Activated CD4-positive, CD25-positive, alpha-beta regulatory T cell treated with anti-CD3 and anti-CD28 coated beads, Interleukin-2, amount 50 U/mL, for 72 hours (primary cell): Measurements from ENCODE around the gene EIF3CL.
"Not testable (repeated sequence)": the region's sequence is repeated elsewhere in the genome, so short reads cannot be mapped to it uniquely, and the experiment has no call there.

Experiments
- DNase-seq: peaks from one replicate; pipeline ENCODE4 v3.0.0; 2021

Gene EIF3CL

GRCh38 chr16:28403220-28404072 lies at the start of gene EIF3CL:
EIF3CL (minus strand) TSS chr16:28403841; CDS start chr16:28403618, 223 bp downstream.
- not testable (repeated sequence) for DNase-seq

GRCh38 chr16:28447081-28447480 lies 43.4 kb upstream of the EIF3CL start:
- DNase-seq, result not testable (repeated sequence)

GRCh38 chr16:28446388-28446787 lies 42.7 kb upstream of the EIF3CL start:
- DNase-seq, result not testable (repeated sequence)

GRCh38 chr16:28443943-28444342 lies 40.3 kb upstream of the EIF3CL start:
- DNase-seq, result not testable (repeated sequence)

GRCh38 chr16:28438899-28439298 lies 35.3 kb upstream of the EIF3CL start:
- DNase-seq, result not testable (repeated sequence)

- not testable (repeated sequence) for DNase-seq
These were observed 31.7 kb upstream of the EIF3CL start for GRCh38 chr16:28435340-28435739.

GRCh38 chr16:28426060-28426680 lies 22.5 kb upstream of the EIF3CL start:
- not testable (repeated sequence) for DNase-seq

- DNase-seq, result not testable (repeated sequence)
These were observed 17.6 kb upstream of the EIF3CL start for GRCh38 chr16:28421071-28421750.

GRCh38 chr16:28417033-28417432 lies 13.4 kb upstream of the EIF3CL start:
- DNase-seq, result not testable (repeated sequence)

GRCh38 chr16:28414530-28414929 lies 10.9 kb upstream of the EIF3CL start:
- not testable (repeated sequence) for DNase-seq

- DNase-seq, result not testable (repeated sequence)
These were observed 9.9 kb upstream of the EIF3CL start for GRCh38 chr16:28413585-28413984.

- DNase-seq, result not testable (repeated sequence)
These were observed 11.6 kb downstream of the EIF3CL start for GRCh38 chr16:28392054-28392453.

GRCh38 chr16:28382177-28382867 lies 21.3 kb downstream of the EIF3CL start:
- DNase-seq, result not testable (repeated sequence)

GRCh38 chr16:28377822-28378221 lies 25.8 kb downstream of the EIF3CL start:
- not testable (repeated sequence) for DNase-seq

GRCh38 chr16:28377108-28377625 lies 26.5 kb downstream of the EIF3CL start:
- not testable (repeated sequence) for DNase-seq

GRCh38 chr16:28375115-28375514 lies 28.5 kb downstream of the EIF3CL start:
- DNase-seq, result not testable (repeated sequence)

GRCh38 chr16:28374281-28374680 lies 29.4 kb downstream of the EIF3CL start:
- not testable (repeated sequence) for DNase-seq

GRCh38 chr16:28367926-28368325 lies 35.7 kb downstream of the EIF3CL start:
- DNase-seq, result not testable (repeated sequence)

GRCh38 chr16:28364268-28365173 lies 39.1 kb downstream of the EIF3CL start:
- not testable (repeated sequence) for DNase-seq

- DNase-seq, result not testable (repeated sequence)
These were observed 40.2 kb downstream of the EIF3CL start, which contains the start of gene NPIPB6 for GRCh38 chr16:28363408-28363807. NPIPB6 (minus strand) TSS chr16:28363508; CDS start chr16:28362822, 686 bp downstream.

- DNase-seq, result not testable (repeated sequence)
These were observed 41.0 kb downstream of the EIF3CL start for GRCh38 chr16:28362600-28362999.
